BLaER1 (cell line): ENCODE data around the gene PPFIBP2.

ENCODE experiments used
- H3K27ac ChIP-seq: shearing (Covaris generic); formaldehyde crosslinking; 2 replicates; pipeline ENCODE4 v1.8.1; 2022
- H3K27me3 ChIP-seq: shearing (Covaris generic); formaldehyde crosslinking; 2 replicates; pipeline ENCODE4 v1.8.1; 2022
- H3K36me3 ChIP-seq: shearing (Covaris generic); formaldehyde crosslinking; 2 replicates; pipeline ENCODE4 v1.8.1; 2022
- H3K4me1 ChIP-seq: shearing (Covaris generic); formaldehyde crosslinking; 2 replicates; pipeline ENCODE4 v1.8.1; 2022
- H3K4me2 ChIP-seq: shearing (Covaris generic); formaldehyde crosslinking; 2 replicates; pipeline ENCODE4 v1.8.1; 2022
- H3K4me3 ChIP-seq: shearing (Covaris generic); formaldehyde crosslinking; 2 replicates; pipeline ENCODE4 v1.8.1; 2022
- H3K9ac ChIP-seq: shearing (Covaris generic); formaldehyde crosslinking; 2 replicates; pipeline ENCODE4 v1.8.1; 2022
- H3K9me3 ChIP-seq: shearing (Covaris generic); formaldehyde crosslinking; 2 replicates; pipeline ENCODE4 v1.8.1; 2022
- H4K20me1 ChIP-seq: shearing (Covaris generic); formaldehyde crosslinking; 2 replicates; pipeline ENCODE4 v1.8.1; 2022
- Cebpa-rat ChIP-seq: shearing (Covaris generic); IDR thresholded peaks from 2 replicates; pipeline ENCODE4 v1.8.1; 2022

The PPFIBP2 gene

GRCh38 chr11:7522121-7522520 lies 8.3 kb downstream of the PPFIBP2 start:
- Histone ChIP-seq H4K20me1 (peaks cover 48% of the 10 kb centered on the region; the same call in 1 of the 2 replicates), H3K27ac (no peak overlapping the region), H3K4me1 (peaks cover 59% of the 10 kb centered on the region), H3K36me3 (no peaks in the 10 kb centered on the region), H3K9me3 (peaks cover 18% of the 10 kb centered on the region), H3K4me3 (no peak overlapping the region), H3K27me3 (no peaks in the 10 kb centered on the region), H3K4me2 (no peak overlapping the region; the same call in 1 of the 2 replicates), H3K9ac (no peak overlapping the region)
- no peak for TF ChIP-seq Cebpa-rat

- TF ChIP-seq Cebpa-rat = no peak
- peaks cover 59% of the 10 kb centered on the region for H3K4me1 ChIP-seq
- H3K27me3 ChIP-seq = no peaks in the 10 kb centered on the region
- H3K9me3 ChIP-seq = peaks cover 17% of the 10 kb centered on the region
- H3K4me2 ChIP-seq = no peak overlapping the region; the same call in 1 of the 2 replicates
- peaks cover 51% of the 10 kb centered on the region; the same call in 1 of the 2 replicates for H4K20me1 ChIP-seq
- no peaks in the 10 kb centered on the region for H3K36me3 ChIP-seq
- no peak overlapping the region for H3K27ac ChIP-seq
- H3K9ac ChIP-seq = no peak overlapping the region
- no peak overlapping the region for H3K4me3 ChIP-seq
These were observed 8.7 kb downstream of the PPFIBP2 start for GRCh38 chr11:7522546-7522945.

GRCh38 chr11:7523416-7524210 lies 9.8 kb downstream of the PPFIBP2 start:
- H3K27me3 ChIP-seq = no peaks in the 10 kb centered on the region
- no peak overlapping the region for H3K4me3 ChIP-seq
- H3K4me1 ChIP-seq = peaks cover 59% of the 10 kb centered on the region
- H3K4me2 ChIP-seq = peak overlapping the region; percentile 25; the same call in 1 of the 2 replicates
- H3K27ac ChIP-seq = no peak overlapping the region
- peaks cover 6% of the 10 kb centered on the region; the same call in 1 of the 2 replicates for H3K9me3 ChIP-seq
- TF ChIP-seq Cebpa-rat = no peak
- H3K9ac ChIP-seq = no peak overlapping the region
- peaks cover 62% of the 10 kb centered on the region; the same call in 1 of the 2 replicates for H4K20me1 ChIP-seq
- H3K36me3 ChIP-seq = no peaks in the 10 kb centered on the region

GRCh38 chr11:7524462-7525235 lies 10.8 kb downstream of the PPFIBP2 start:
- no peak for TF ChIP-seq Cebpa-rat
- peaks cover 72% of the 10 kb centered on the region; the same call in 1 of the 2 replicates for H4K20me1 ChIP-seq
- peaks cover 52% of the 10 kb centered on the region for H3K4me1 ChIP-seq
- H3K27ac ChIP-seq = no peak overlapping the region
- H3K9me3 ChIP-seq = no peaks in the 10 kb centered on the region
- H3K4me3 ChIP-seq = no peak overlapping the region
- no peaks in the 10 kb centered on the region for H3K36me3 ChIP-seq
- H3K27me3 ChIP-seq = no peaks in the 10 kb centered on the region
- no peak overlapping the region for H3K9ac ChIP-seq
- H3K4me2 ChIP-seq = peak overlapping the region; percentile 36; the same call in 1 of the 2 replicates

GRCh38 chr11:7525424-7525823 lies 11.6 kb downstream of the PPFIBP2 start:
- TF ChIP-seq Cebpa-rat = no peak
- Histone ChIP-seq H3K4me1 (peaks cover 44% of the 10 kb centered on the region), H3K4me2 (no peak overlapping the region), H3K4me3 (no peak overlapping the region), H3K27ac (no peak overlapping the region), H4K20me1 (peaks cover 78% of the 10 kb centered on the region; the same call in 1 of the 2 replicates), H3K36me3 (no peaks in the 10 kb centered on the region), H3K9me3 (no peaks in the 10 kb centered on the region), H3K27me3 (no peaks in the 10 kb centered on the region), H3K9ac (no peak overlapping the region)

DNA sequence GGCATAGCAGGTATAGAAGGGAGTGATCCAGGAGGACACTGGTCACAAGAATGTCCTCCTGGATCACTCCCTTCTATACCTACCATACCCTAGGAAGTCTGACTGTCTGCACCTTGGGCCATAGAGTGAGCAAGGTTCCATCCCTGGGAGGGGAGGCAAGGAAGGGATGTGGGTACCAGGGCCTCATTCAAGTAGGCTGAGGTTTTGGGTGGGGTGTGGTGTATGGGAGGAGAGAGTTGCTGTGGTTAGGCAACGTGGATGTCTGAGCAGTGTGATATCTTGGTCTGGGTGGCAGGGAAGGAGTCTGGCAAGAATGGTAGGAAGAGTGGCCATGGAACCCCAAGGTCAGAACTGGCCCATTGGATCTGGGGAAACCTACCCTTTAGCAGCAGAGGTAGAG lies 13.2 kb downstream of the PPFIBP2 start:
- peaks cover 91% of the 10 kb centered on the region; the same call in 1 of the 2 replicates for H4K20me1 ChIP-seq

GRCh38 chr11:7528514-7529049 lies 14.8 kb downstream of the PPFIBP2 start:
- TF ChIP-seq Cebpa-rat = no peak
- Histone ChIP-seq H3K4me2 (no peak overlapping the region), H3K4me1 (peaks cover 21% of the 10 kb centered on the region)

More for the DNA sequence above, 13.2 kb downstream of the PPFIBP2 start:
- Histone ChIP-seq H3K4me2 (no peak overlapping the region), H3K4me1 (peaks cover 28% of the 10 kb centered on the region), H3K27me3 (no peaks in the 10 kb centered on the region), H3K36me3 (no peaks in the 10 kb centered on the region), H3K27ac (no peak overlapping the region), H3K9ac (no peak overlapping the region), H3K9me3 (no peaks in the 10 kb centered on the region), H3K4me3 (no peak overlapping the region)
- no peak for TF ChIP-seq Cebpa-rat

GRCh38 chr11:7530013-7530640 lies 16.3 kb downstream of the PPFIBP2 start:
- Histone ChIP-seq H4K20me1 (peaks cover 94% of the 10 kb centered on the region), H3K4me1 (peaks cover 21% of the 10 kb centered on the region), H3K27me3 (no peaks in the 10 kb centered on the region), H3K9me3 (no peaks in the 10 kb centered on the region), H3K9ac (no peak overlapping the region), H3K36me3 (no peaks in the 10 kb centered on the region), H3K4me3 (no peak overlapping the region), H3K27ac (no peak overlapping the region), H3K4me2 (no peak overlapping the region)
- no peak for TF ChIP-seq Cebpa-rat

More at GRCh38 chr11:7528514-7529049, 14.8 kb downstream of the PPFIBP2 start:
- Histone ChIP-seq H3K36me3 (no peaks in the 10 kb centered on the region), H4K20me1 (peaks cover 92% of the 10 kb centered on the region; the same call in 1 of the 2 replicates), H3K9me3 (no peaks in the 10 kb centered on the region), H3K27ac (no peak overlapping the region), H3K27me3 (no peaks in the 10 kb centered on the region), H3K4me3 (no peak overlapping the region), H3K9ac (no peak overlapping the region)

GRCh38 chr11:7531011-7531410 lies 17.2 kb downstream of the PPFIBP2 start:
- TF ChIP-seq Cebpa-rat = no peak
- Histone ChIP-seq H3K4me2 (no peak overlapping the region), H3K9me3 (no peaks in the 10 kb centered on the region), H3K9ac (no peak overlapping the region), H4K20me1 (peaks cover 94% of the 10 kb centered on the region), H3K4me1 (peaks cover 22% of the 10 kb centered on the region), H3K27me3 (no peaks in the 10 kb centered on the region), H3K27ac (no peak overlapping the region), H3K4me3 (no peak overlapping the region), H3K36me3 (no peaks in the 10 kb centered on the region)
